HepG2 (cell line): Measurements from ENCODE around the gene SCAND1. TPM values are rescaled to one million over a fixed set of nuclear protein-coding genes. Genes with fewer than 3 reads are reported as not detected.

Experiments
- ARHGAP35 ChIP-seq: sonication (generic); formaldehyde crosslinking; IDR thresholded peaks from 2 replicates; pipeline ENCODE4 v1.9.0; 2022; ENCODE audit warnings: mild to moderate bottlenecking, inconsistent platforms, moderate library complexity, missing genetic modification reagents, borderline replicate concordance
- DMAP1 ChIP-seq: IDR thresholded peaks from 2 replicates; pipeline ENCODE4 v1.6.1; 2016
- GMEB1 ChIP-seq: sonication (generic); formaldehyde crosslinking; IDR thresholded peaks from 2 replicates; pipeline ENCODE4 v1.5.1; 2020; ENCODE audit warnings: missing genetic modification reagents, mild to moderate bottlenecking, borderline replicate concordance
- HINFP ChIP-seq: sonication (generic); formaldehyde crosslinking; IDR thresholded peaks from 2 replicates; pipeline ENCODE4 v1.4.0; 2020; ENCODE audit warnings: low read depth, mild to moderate bottlenecking, missing genetic modification reagents
- KLF9 ChIP-seq: IDR thresholded peaks from 2 replicates; pipeline ENCODE4 v1.6.1; 2016; ENCODE audit warnings: low read depth
- KMT2A ChIP-seq: sonication (generic); formaldehyde crosslinking; IDR thresholded peaks from 2 replicates; pipeline ENCODE4 v1.4.0; 2020; ENCODE audit warnings: missing genetic modification reagents
- POLR2AphosphoS2 ChIP-seq: IDR thresholded peaks from 2 replicates; pipeline ENCODE4 v1.6.1; 2011; ENCODE audit warnings: low read depth, low read length, improper control_type of control experiment
- SMAD9 ChIP-seq: sonication (generic); formaldehyde crosslinking; IDR thresholded peaks from 2 replicates; pipeline ENCODE4 v1.5.1; 2020; ENCODE audit warnings: mild to moderate bottlenecking, missing genetic modification reagents
- TFE3 ChIP-seq: IDR thresholded peaks from 2 replicates; pipeline ENCODE4 v1.6.1; 2016
- TGIF2 ChIP-seq: IDR thresholded peaks from 2 replicates; pipeline ENCODE4 v1.6.1; 2016; ENCODE audit warnings: control low read depth, missing compliant biosample characterization
- USF2 ChIP-seq, 2 experiments: sonication (generic) in 1 of 2; formaldehyde crosslinking in 1 of 2; IDR thresholded peaks; 2 replicates each; pipeline versions ENCODE4 v1.5.1 to v1.6.1; 2011 to 2020; ENCODE audit warnings: borderline replicate concordance in 1 of 2, low read depth in 1 of 2, low read length in 1 of 2, mild to moderate bottlenecking in 1 of 2, missing genetic modification reagents in 1 of 2, moderate library complexity in 1 of 2
- YY1 ChIP-seq: IDR thresholded peaks from 2 replicates; pipeline ENCODE4 v1.6.1; 2011; ENCODE audit warnings: low read length, low read depth, moderate library complexity, mild to moderate bottlenecking; ENCODE audit not compliant: insufficient read depth, insufficient replicate concordance
- ZNF143 ChIP-seq: sonication (generic); formaldehyde crosslinking; IDR thresholded peaks from 2 replicates; pipeline ENCODE4 v1.4.0; 2020; ENCODE audit warnings: missing genetic modification reagents
- ZNF280B ChIP-seq: sonication (generic); formaldehyde crosslinking; IDR thresholded peaks from 2 replicates; pipeline ENCODE4 v1.5.0; 2020; ENCODE audit warnings: missing genetic modification reagents, mild to moderate bottlenecking, borderline replicate concordance
- ZNF333 ChIP-seq: sonication (generic); formaldehyde crosslinking; IDR thresholded peaks from 2 replicates; pipeline ENCODE4 v1.4.0; 2020; ENCODE audit warnings: mild to moderate bottlenecking, missing genetic modification reagents, borderline replicate concordance
- ZNF724P ChIP-seq: sonication (generic); formaldehyde crosslinking; IDR thresholded peaks from 2 replicates; pipeline ENCODE4 v1.8.0; 2022; ENCODE audit warnings: missing genetic modification reagents, borderline replicate concordance
- ZNF740 ChIP-seq: sonication (generic); formaldehyde crosslinking; IDR thresholded peaks from 2 replicates; pipeline ENCODE4 v1.4.0; 2020; ENCODE audit warnings: missing genetic modification reagents
- ZNF75D ChIP-seq: sonication (generic); formaldehyde crosslinking; IDR thresholded peaks from 2 replicates; pipeline ENCODE4 v1.8.1; 2023; ENCODE audit warnings: missing genetic modification reagents, mild to moderate bottlenecking, borderline replicate concordance
- ZNF878 ChIP-seq: sonication (generic); formaldehyde crosslinking; IDR thresholded peaks from 2 replicates; pipeline ENCODE4 v1.8.1; 2023; ENCODE audit warnings: mild to moderate bottlenecking, missing genetic modification reagents, moderate library complexity
- polyA plus RNA-seq, 8 experiments: library from polyadenylated mRNA; depleted of rRNA in 3 of 8; stranded (reverse) in 7 of 8; unstranded in 1 of 8; fragments of >200 nt; fragmentation: Illumina TruSeq in 4 of 8; extraction: Trizol in 4 of 8; gene quantifications; 2 replicates each; pipeline versions ENCODE4 v1.2.1 to v1.2.3, GENCODE V29; 2011 to 2016; ENCODE audit warnings: low read depth in 4 of 8, missing spikeins in 1 of 8, mixed read lengths in 1 of 8; ENCODE audit not compliant: insufficient read depth in 1 of 8
- total RNA-seq, 5 experiments: library from RNA; depleted of rRNA; stranded (reverse); fragments of >200 nt; fragmentation: Illumina TruSeq; extraction: Trizol; gene quantifications; 2 replicates each; pipeline ENCODE4 v1.2.3, GENCODE V29; 2016; ENCODE audit warnings: low read depth in 1 of 5

The SCAND1 gene
- total and polyA plus RNA-seq, 2 of the 13 experiments (the other 11 are each of a cell fraction or from before 2014, with no cell fraction given) = 19.3 to 109 TPM

- TF ChIP-seq ZNF740 (peak; percentile 47), POLR2AphosphoS2 (peak; percentile 78; the same call in 1 of the 2 replicates), DMAP1 (CRISPR knock-in tag) (peak; percentile 97), TGIF2 (CRISPR knock-in tag) (peak; percentile 91), HINFP (CRISPR knock-in tag) (peak; percentile 98), ZNF280B (CRISPR knock-in tag) (peak; percentile 83), GMEB1 (CRISPR knock-in tag) (peak; percentile 94), KMT2A (peak; percentile 98), SMAD9 (CRISPR knock-in tag) (peak; percentile 82; the same call in 1 of the 2 replicates), TFE3 (peak; percentile 93), USF2 (IDR thresholded peaks at IDR 0.05; ENCODE audit: low read depth, low read length) (peak; percentile 46; the same call in 1 of the 2 replicates), USF2 (CRISPR knock-in tag; IDR thresholded peaks at IDR 0.05; ENCODE audit: borderline replicate concordance) (peak; percentile 54; the same call in 1 of the 2 replicates), ZNF143 (CRISPR knock-in tag) (peak; percentile 63), ZNF75D (CRISPR knock-in tag) (peak; percentile 62; the same call in 1 of the 2 replicates), KLF9 (CRISPR knock-in tag) (no peak; the same call in 1 of the 2 replicates), ZNF878 (peak; percentile 98), ARHGAP35 (CRISPR knock-in tag) (0 out of 2 replicates have a peak, but pooled peaks have one; percentile 83), ZNF724P (CRISPR knock-in tag) (peak; percentile 90; the same call in 1 of the 2 replicates), YY1 (peak; percentile 95), ZNF333 (CRISPR knock-in tag) (peak; percentile 99)
Observed at GRCh38 chr20:35954200-35954906, at the start of gene SCAND1 (continued).
